Stimulated activated CD8-positive, alpha-beta memory T cell treated with anti-CD3 and anti-CD28 coated beads, Interleukin-15, amount 100 ng/mL, for 1 hour (primary cell): Measurements from ENCODE around the gene ACAD11.
"Not testable (repeated sequence)": the region's sequence is repeated elsewhere in the genome, so short reads cannot be mapped to it uniquely, and the experiment has no call there.

Source experiments
- DNase-seq: peaks from one replicate; pipeline ENCODE4 v3.0.0-alpha.2; 2020; ENCODE audit warnings: low read depth

Gene ACAD11

GRCh38 chr3:132605374-132605792 lies 54.2 kb downstream of the ACAD11 start:
- DNase-seq, result no peak

- DNase-seq, result not testable (repeated sequence)
Measured at GRCh38 chr3:132600614-132601013, 59.0 kb downstream of the ACAD11 start.

- no peak for DNase-seq
Measured at GRCh38 chr3:132598181-132598580, 61.4 kb downstream of the ACAD11 start.

- DNase-seq, result no peak
Measured at GRCh38 chr3:132597660-132598059, 61.9 kb downstream of the ACAD11 start.

- no peak for DNase-seq
Measured at GRCh38 chr3:132596816-132597433, 62.7 kb downstream of the ACAD11 start, which contains the start of gene ACKR4. Gene ACKR4, plus strand, starts transcription at chr3:132597270. Its CDS starts 3,128 bp downstream, at chr3:132600398.

GRCh38 chr3:132596326-132596725 lies 63.3 kb downstream of the ACAD11 start:
- DNase-seq, result no peak

- DNase-seq, result no peak
Measured at GRCh38 chr3:132595014-132595413, 64.6 kb downstream of the ACAD11 start.

- no peak for DNase-seq
Measured at GRCh38 chr3:132594498-132594897, 65.1 kb downstream of the ACAD11 start.

GRCh38 chr3:132593947-132594323 lies 65.7 kb downstream of the ACAD11 start:
- no peak for DNase-seq

GRCh38 chr3:132593241-132593946 lies 66.2 kb downstream of the ACAD11 start:
- no peak for DNase-seq

GRCh38 chr3:132592216-132592615 lies 67.4 kb downstream of the ACAD11 start:
- DNase-seq, result no peak

- no peak for DNase-seq
Measured at GRCh38 chr3:132587401-132587800, 72.2 kb downstream of the ACAD11 start.

- no peak for DNase-seq
Measured at GRCh38 chr3:132573797-132574211, 85.8 kb downstream of the ACAD11 start.

- no peak for DNase-seq
Measured at GRCh38 chr3:132570016-132570415, 89.6 kb downstream of the ACAD11 start.

- DNase-seq, result no peak
Measured at GRCh38 chr3:132569580-132569979, 90.0 kb downstream of the ACAD11 start.

- no peak for DNase-seq
Measured at GRCh38 chr3:132569153-132569552, 90.5 kb downstream of the ACAD11 start.

- no peak for DNase-seq
Measured at GRCh38 chr3:132568422-132568821, 91.2 kb downstream of the ACAD11 start.

GRCh38 chr3:132564070-132564465 lies 95.5 kb downstream of the ACAD11 start:
- DNase-seq, result no peak

GRCh38 chr3:132563420-132564069 lies 96.1 kb downstream of the ACAD11 start:
- DNase-seq, result no peak

GRCh38 chr3:132561003-132561402 lies 98.6 kb downstream of the ACAD11 start:
- no peak for DNase-seq

GRCh38 chr3:132556508-132557159 lies 103.0 kb downstream of the ACAD11 start:
- DNase-seq, result no peak

GRCh38 chr3:132556036-132556386 lies 103.6 kb downstream of the ACAD11 start:
- not testable (repeated sequence) for DNase-seq
